ENCODE data around the gene WDR81.

- TF ChIP-seq CTCF (IDR thresholded peaks at IDR 0.05; ENCODE audit: low read depth, low read length), result no peak
- no peak for TF ChIP-seq EZH2phosphoT487 (IDR thresholded peaks at IDR 0.05; ENCODE audit: low read depth)
These were observed 19.5 kb upstream of the WDR81 start for GRCh38 chr17:1705004-1705403.

Data from OCI-LY3 (cell line).